ENCODE results near the gene ADCY3. TPM values are rescaled to one million over a fixed set of nuclear protein-coding genes. Genes with fewer than 3 reads are reported as not detected.

Gene ADCY3
- 27.7 TPM for total RNA-seq

GRCh38 chr2:24920098-24920808, at the start of gene ADCY3:
TSS of gene ADCY3 (minus strand) at chr2:24920237. CDS start at chr2:24918987, 1,250 bp downstream.

GRCh38 chr2:24792874-24793760, 126.9 kb downstream of the ADCY3 start, which contains the start of the genes CENPO and PTRHD1:
TSS of gene CENPO (plus strand) at chr2:24793425. CDS start at chr2:24793920, 495 bp downstream.
TSS of gene PTRHD1 (minus strand) at chr2:24793391. CDS start at chr2:24793377, 14 bp downstream.

Small RNA genes within 50 kb of the gene (small RNA-seq; reads per million reads assigned to genes)
- gene AC013267.1 (not detected), gene RF00016 (not detected)

Other genes starting within 250 kb of the ADCY3 start
- 41.3 TPM for gene PTRHD1, start 126.8 kb downstream of the ADCY3 start, total RNA-seq
- 17.1 TPM for gene CENPO, start 126.8 kb downstream of the ADCY3 start, total RNA-seq
- gene DNAJC27, start 51.7 kb upstream of the ADCY3 start, total RNA-seq, result 24.5 TPM
- 72.9 TPM for gene EFR3B, start 121.8 kb upstream of the ADCY3 start, total RNA-seq
- 5.3 TPM for gene POMC, start 248.3 kb upstream of the ADCY3 start, total RNA-seq